Fibroblast of lung (primary cell): ENCODE measurements around the gene ALG13. TPM values are rescaled to one million over a fixed set of nuclear protein-coding genes. Genes with fewer than 3 reads are reported as not detected.

Experiments
- DNase-seq, 2 donors: peaks; one replicate each; pipeline versions ENCODE4 v3.0.0 to v3.0.0-alpha.2; 2010; ENCODE audit warnings: low read depth in 2 of 2
- H2AFZ ChIP-seq: 2 replicates; pipeline ENCODE4 v1.5.1; 2012; ENCODE audit warnings: low read length, control low read depth, inconsistent platforms
- H3K27ac ChIP-seq: 2 replicates; pipeline ENCODE4 v1.5.1; 2011; ENCODE audit warnings: low read length, control low read depth; ENCODE audit not compliant: insufficient read depth
- H3K27me3 ChIP-seq: 2 replicates; pipeline ENCODE4 v1.5.1; 2011; ENCODE audit warnings: mild to moderate bottlenecking, low read length; ENCODE audit not compliant: control insufficient read depth, insufficient read depth
- H3K36me3 ChIP-seq: 2 replicates; pipeline ENCODE4 v1.5.1; 2011; ENCODE audit warnings: low read length; ENCODE audit not compliant: control insufficient read depth, insufficient read depth
- H3K4me1 ChIP-seq: 2 replicates; pipeline ENCODE4 v1.5.1; 2011; ENCODE audit warnings: low read length; ENCODE audit not compliant: control insufficient read depth, insufficient read depth; ENCODE audit errors: extremely low read depth
- H3K4me2 ChIP-seq: 2 replicates; pipeline ENCODE4 v1.5.1; 2011; ENCODE audit warnings: low read length, control low read depth; ENCODE audit not compliant: insufficient read depth; ENCODE audit errors: extremely low read depth
- H3K4me3 ChIP-seq, 4 experiments: fragments of 200-600 bp in 1 of 4; sonication (generic) in 1 of 4; replicated peaks in 1 of 4; 2 replicates each; pipeline ENCODE4 v1.5.1; 2011 to 2016; ENCODE audit warnings: low read length in 4 of 4, low read depth in 3 of 4, mild to moderate bottlenecking in 3 of 4, control low read depth in 2 of 4, inconsistent platforms in 1 of 4, mixed read lengths in 1 of 4; ENCODE audit not compliant: insufficient read depth in 1 of 4; ENCODE audit errors: control extremely low read depth in 1 of 4
- H3K79me2 ChIP-seq: 2 replicates; pipeline ENCODE4 v1.5.1; 2012; ENCODE audit warnings: mild to moderate bottlenecking, low read length, inconsistent platforms; ENCODE audit not compliant: control insufficient read depth, insufficient read depth
- H3K9ac ChIP-seq: 2 replicates; pipeline ENCODE4 v1.5.1; 2011; ENCODE audit warnings: mild to moderate bottlenecking, low read length, control low read depth; ENCODE audit not compliant: insufficient read depth
- H3K9me3 ChIP-seq: 2 replicates; pipeline ENCODE4 v1.5.1; 2012; ENCODE audit warnings: low read depth, low read length; ENCODE audit not compliant: control insufficient read depth, insufficient read depth
- H4K20me1 ChIP-seq: 2 replicates; pipeline ENCODE4 v1.5.1; 2011; ENCODE audit warnings: low read length; ENCODE audit not compliant: control insufficient read depth, insufficient read depth; ENCODE audit errors: extremely low read depth
- CTCF ChIP-seq, 2 donors: IDR thresholded peaks in 1 of 2; conservative IDR thresholded peaks in 1 of 2; 1 replicate in 1 of 2; 2 replicates in 1 of 2; pipeline ENCODE4 v1.5.1; 2011 to 2012; ENCODE audit warnings: low read length in 2 of 2, control low read depth in 1 of 2, inconsistent platforms in 1 of 2, low read depth in 1 of 2, mild to moderate bottlenecking in 1 of 2
- EZH2 ChIP-seq: IDR thresholded peaks from 2 replicates; pipeline ENCODE4 v1.5.1; 2012; ENCODE audit warnings: low read length, control low read depth, mild to moderate bottlenecking; ENCODE audit errors: missing control alignments
- polyA plus RNA-seq, 2 donors: library from polyadenylated mRNA; depleted of rRNA in 1 of 2; stranded (reverse) in 1 of 2; unstranded in 1 of 2; fragments of >200 nt; gene quantifications; 2 replicates each; pipeline ENCODE4 v1.2.1, GENCODE V29; 2011 to 2012; ENCODE audit warnings: missing spikeins in 1 of 2
- total RNA-seq: library from RNA; depleted of rRNA; stranded (reverse); fragments of >200 nt; gene quantifications from 2 replicates; pipeline ENCODE4 v1.2.1, GENCODE V29; 2014

ALG13 gene
- total and polyA plus RNA-seq, 2 donors (not counting 1 experiment from before 2014, with no cell fraction given) = 56.1 to 67.3 TPM

- Histone ChIP-seq H3K4me1 (no peaks in the 10 kb centered on the region), H3K27me3 (no peaks in the 10 kb centered on the region), H3K9ac (no peak overlapping the region), H3K4me3 (no peak overlapping the region), H3K79me2 (no peaks in the 10 kb centered on the region), H3K4me2 (no peak overlapping the region), H3K9me3 (no peaks in the 10 kb centered on the region), H3K27ac (no peak overlapping the region), H3K36me3 (no peaks in the 10 kb centered on the region), H4K20me1 (no peaks in the 10 kb centered on the region), H2AFZ (no peak overlapping the region)
- no peak for DNase-seq
- TF ChIP-seq EZH2 (no peak), CTCF (conservative IDR thresholded peaks at IDR 0.05 in 1 of 2, IDR thresholded peaks at IDR 0.05 in 1 of 2; ENCODE audit: low read depth in 1 of 2, low read length in 2 of 2) (no peak)
Measured at GRCh38 chrX:111736571-111736970, 55.6 kb downstream of the ALG13 start.

- H3K4me2 ChIP-seq = no peak overlapping the region
- no peak overlapping the region for H3K27ac ChIP-seq
- H3K4me3 ChIP-seq = no peak overlapping the region
- H3K9ac ChIP-seq = no peak overlapping the region
- H3K36me3 ChIP-seq = no peaks in the 10 kb centered on the region
- no peaks in the 10 kb centered on the region for H3K79me2 ChIP-seq
- H3K4me1 ChIP-seq = no peaks in the 10 kb centered on the region
- no peak overlapping the region for H2AFZ ChIP-seq
- no peaks in the 10 kb centered on the region for H3K27me3 ChIP-seq
- no peaks in the 10 kb centered on the region for H3K9me3 ChIP-seq
- TF ChIP-seq EZH2 = no peak
- TF ChIP-seq CTCF (conservative IDR thresholded peaks at IDR 0.05 in 1 of 2, IDR thresholded peaks at IDR 0.05 in 1 of 2; ENCODE audit: low read depth in 1 of 2, low read length in 2 of 2) = no peak
- peaks cover 1% of the 10 kb centered on the region for H4K20me1 ChIP-seq
- no peak for DNase-seq
Measured at GRCh38 chrX:111742018-111742417, 61.0 kb downstream of the ALG13 start.

- no peak overlapping the region for H3K4me2 ChIP-seq
- H3K9me3 ChIP-seq = no peaks in the 10 kb centered on the region
- H3K27me3 ChIP-seq = no peaks in the 10 kb centered on the region
- no peak overlapping the region for H3K4me3 ChIP-seq
- H4K20me1 ChIP-seq = peaks cover 1% of the 10 kb centered on the region
- no peak overlapping the region for H2AFZ ChIP-seq
- peak in 1 of 2 donors; percentile 1 for DNase-seq
- TF ChIP-seq CTCF (conservative IDR thresholded peaks at IDR 0.05 in 1 of 2, IDR thresholded peaks at IDR 0.05 in 1 of 2; ENCODE audit: low read depth in 1 of 2, low read length in 2 of 2) = no peak
- TF ChIP-seq EZH2 = no peak
- no peaks in the 10 kb centered on the region for H3K79me2 ChIP-seq
- H3K36me3 ChIP-seq = no peaks in the 10 kb centered on the region
- H3K4me1 ChIP-seq = no peaks in the 10 kb centered on the region
- no peak overlapping the region for H3K27ac ChIP-seq
- H3K9ac ChIP-seq = no peak overlapping the region
Measured at GRCh38 chrX:111743316-111743715, 62.3 kb downstream of the ALG13 start.
